Rectal smooth muscle tissue (tissue), 1 donor: ENCODE measurements around the gene ELMO1.

Source experiments
- H3K27ac ChIP-seq: one replicate; pipeline ENCODE4 v1.7.0; 2013; ENCODE audit warnings: low read depth, low read length, inconsistent platforms
- H3K27me3 ChIP-seq: one replicate; pipeline ENCODE4 v1.7.0; 2013; ENCODE audit warnings: low read length; ENCODE audit not compliant: control insufficient read depth, insufficient read depth
- H3K36me3 ChIP-seq: one replicate; pipeline ENCODE4 v1.7.0; 2013; ENCODE audit warnings: low read length; ENCODE audit not compliant: control insufficient read depth, insufficient read depth
- H3K4me1 ChIP-seq: one replicate; pipeline ENCODE4 v1.7.0; 2013; ENCODE audit warnings: low read length; ENCODE audit not compliant: control insufficient read depth, insufficient read depth
- H3K4me3 ChIP-seq: one replicate; pipeline ENCODE4 v1.7.0; 2013; ENCODE audit warnings: low read length
- H3K9ac ChIP-seq: one replicate; pipeline ENCODE4 v1.7.0; 2013; ENCODE audit warnings: low read length

The ELMO1 gene

DNA sequence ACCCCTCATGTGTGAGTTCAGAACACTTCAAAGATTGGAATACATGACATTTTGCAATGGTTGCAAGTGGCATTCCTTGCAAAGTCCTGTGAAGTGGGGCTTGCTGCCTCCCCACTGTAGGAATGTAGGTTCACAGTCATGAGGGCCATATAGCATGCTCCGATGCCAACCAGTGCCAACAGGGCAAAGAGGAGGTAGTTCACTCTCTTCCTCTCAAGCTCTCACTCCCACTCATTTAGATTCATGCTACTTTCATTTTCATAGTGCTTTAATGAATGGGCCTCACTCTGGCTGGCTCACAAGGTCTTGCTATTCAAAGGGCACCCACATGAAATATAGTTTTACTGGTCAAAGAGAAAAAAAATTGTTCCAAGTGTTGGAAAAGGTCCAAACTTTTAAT is 554.5 kb downstream of the ELMO1 start:
- Histone ChIP-seq H3K27me3 (no peaks in the 10 kb centered on the region), H3K9ac (no peak overlapping the region), H3K4me1 (no peaks in the 10 kb centered on the region), H3K36me3 (no peaks in the 10 kb centered on the region), H3K4me3 (no peak overlapping the region), H3K27ac (no peak overlapping the region)

DNA sequence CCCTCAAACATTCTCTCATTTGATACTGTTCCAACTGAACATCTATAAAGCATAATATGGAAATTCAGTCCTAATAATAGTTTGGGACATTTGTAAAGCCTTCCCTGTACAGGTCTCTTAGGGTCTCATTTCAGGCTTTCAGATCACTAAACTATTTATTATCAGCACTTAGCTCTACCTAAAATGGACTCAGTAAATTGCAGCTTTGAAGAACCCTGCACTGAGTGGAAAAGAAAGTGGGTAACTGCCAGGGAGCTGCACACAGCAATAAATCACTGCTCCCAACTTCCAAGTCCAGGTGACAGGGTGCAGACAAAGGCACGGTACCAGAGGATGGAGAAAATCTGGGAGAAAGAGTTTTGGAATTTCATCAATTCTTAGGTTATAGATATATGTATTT is 559.5 kb downstream of the ELMO1 start:
- no peaks in the 10 kb centered on the region for H3K4me1 ChIP-seq
- H3K27me3 ChIP-seq: no peaks in the 10 kb centered on the region
- no peak overlapping the region for H3K4me3 ChIP-seq
- H3K27ac ChIP-seq: no peak overlapping the region
- H3K9ac ChIP-seq: no peak overlapping the region
- no peaks in the 10 kb centered on the region for H3K36me3 ChIP-seq

DNA sequence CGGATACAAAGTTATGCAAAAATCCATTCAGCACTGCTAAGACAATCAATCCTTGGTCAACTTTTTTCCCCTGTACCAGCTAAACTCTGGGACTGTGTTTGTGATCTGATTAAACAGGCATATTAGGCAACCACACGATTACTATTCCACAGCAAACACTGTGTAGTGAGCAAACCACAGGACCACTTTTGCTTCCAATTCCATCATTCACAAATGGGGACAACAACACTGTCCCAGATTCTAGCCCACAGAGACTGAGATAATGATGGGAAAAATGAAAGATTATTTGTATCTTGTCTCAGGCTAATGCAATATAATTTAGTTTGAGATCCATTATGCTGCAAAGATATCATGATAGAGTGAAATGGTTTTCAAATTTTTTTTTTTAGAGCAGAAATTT is 560.7 kb downstream of the ELMO1 start:
- Histone ChIP-seq H3K9ac (no peak overlapping the region), H3K4me1 (no peaks in the 10 kb centered on the region), H3K36me3 (no peaks in the 10 kb centered on the region), H3K27ac (no peak overlapping the region), H3K27me3 (no peaks in the 10 kb centered on the region), H3K4me3 (no peak overlapping the region)

DNA sequence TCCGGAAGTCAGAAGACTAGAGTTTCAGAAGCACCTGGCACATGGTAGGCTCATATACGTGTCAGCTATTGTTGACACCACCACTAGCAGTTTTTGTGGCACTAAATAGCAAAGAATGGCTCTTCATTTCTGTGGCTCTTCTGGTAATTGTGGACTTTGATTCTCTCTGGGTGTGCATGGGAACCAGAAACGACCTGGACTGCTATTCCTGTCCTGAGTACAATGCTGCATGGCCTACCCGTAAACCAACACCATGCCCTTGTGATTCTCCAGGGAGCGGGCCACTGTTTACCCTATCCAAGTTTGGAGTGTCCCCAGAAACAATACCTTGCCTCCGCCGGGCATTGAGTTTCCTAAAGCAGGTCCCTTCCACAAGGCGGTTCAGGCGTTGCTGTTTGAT is 561.4 kb downstream of the ELMO1 start:
- Histone ChIP-seq H3K27me3 (no peaks in the 10 kb centered on the region), H3K9ac (no peak overlapping the region), H3K4me3 (no peak overlapping the region), H3K4me1 (no peaks in the 10 kb centered on the region), H3K27ac (no peak overlapping the region), H3K36me3 (no peaks in the 10 kb centered on the region)

DNA sequence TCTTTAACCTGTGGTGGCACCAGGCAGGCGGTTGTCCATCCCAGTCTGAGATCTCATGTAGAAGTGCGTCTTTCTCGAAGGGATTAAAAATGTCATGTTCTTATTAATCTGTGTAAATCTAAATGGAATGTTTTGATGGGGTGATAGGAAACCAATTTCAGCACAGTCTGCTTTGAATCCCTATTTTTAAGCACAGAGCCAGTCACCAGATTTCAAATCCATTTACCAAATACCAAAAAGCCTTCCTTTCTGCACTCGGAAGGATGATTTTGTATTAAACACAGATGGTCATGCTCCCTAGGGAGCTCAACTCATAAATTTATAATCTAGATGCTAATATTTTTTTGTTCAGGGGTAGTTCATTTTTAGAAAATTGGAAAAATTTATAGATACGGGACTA is 563.8 kb downstream of the ELMO1 start:
- Histone ChIP-seq H3K9ac (no peak overlapping the region), H3K4me1 (no peaks in the 10 kb centered on the region), H3K27ac (no peak overlapping the region), H3K27me3 (no peaks in the 10 kb centered on the region), H3K4me3 (no peak overlapping the region), H3K36me3 (no peaks in the 10 kb centered on the region)

DNA sequence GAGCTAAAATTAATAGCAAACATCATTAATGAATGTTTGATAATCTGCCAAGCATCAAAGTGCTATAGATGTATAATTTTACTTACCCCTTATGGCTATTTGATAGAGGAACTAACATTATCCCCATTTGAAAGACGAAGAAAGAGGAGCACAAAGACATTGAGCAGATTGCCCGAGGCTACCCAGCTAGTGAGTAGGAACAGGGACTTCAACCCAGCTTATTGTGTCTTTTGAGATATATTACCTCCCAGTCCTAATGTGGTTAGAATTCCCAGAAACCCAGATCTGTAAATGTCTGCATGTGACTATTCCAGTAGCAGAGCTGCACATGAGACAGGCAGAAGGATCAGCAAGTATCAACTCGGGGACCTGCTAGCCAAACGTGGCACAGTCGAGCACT is 564.3 kb downstream of the ELMO1 start:
- H3K27me3 ChIP-seq: no peaks in the 10 kb centered on the region
- no peaks in the 10 kb centered on the region for H3K4me1 ChIP-seq
- H3K4me3 ChIP-seq: no peak overlapping the region
- no peaks in the 10 kb centered on the region for H3K36me3 ChIP-seq
- no peak overlapping the region for H3K9ac ChIP-seq
- no peak overlapping the region for H3K27ac ChIP-seq

DNA sequence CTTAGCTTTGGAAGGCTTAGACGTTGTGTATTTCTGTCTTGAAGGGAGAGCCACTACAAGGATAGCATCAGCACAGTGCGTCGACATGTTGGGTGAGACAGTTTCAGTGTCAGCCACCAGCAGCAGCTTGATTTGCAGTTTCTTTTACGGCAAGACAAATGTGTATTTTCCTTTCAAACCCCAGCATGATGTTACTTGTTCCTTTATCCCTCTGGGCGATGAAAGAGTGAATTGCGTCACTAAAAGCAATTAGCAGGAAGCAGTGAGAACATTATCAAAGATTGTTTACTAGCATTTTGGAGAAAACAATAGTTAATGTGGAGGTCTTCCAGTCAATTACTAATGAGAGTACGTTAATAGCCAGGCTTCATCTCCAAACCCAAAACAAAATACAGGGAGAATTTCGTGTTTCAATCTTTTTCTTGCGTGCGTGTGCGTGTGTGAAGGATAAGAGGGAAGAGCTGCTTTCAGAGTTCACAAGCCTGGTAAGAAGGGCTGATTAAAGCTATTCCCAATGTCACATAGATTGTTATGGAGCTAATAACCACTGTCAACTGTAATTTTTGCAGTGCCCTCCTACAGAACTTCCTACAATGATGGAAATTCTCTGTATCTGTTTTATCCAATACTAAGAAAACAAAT is 567.3 kb downstream of the ELMO1 start:
- Histone ChIP-seq H3K27me3 (no peaks in the 10 kb centered on the region), H3K27ac (no peak overlapping the region), H3K4me1 (no peaks in the 10 kb centered on the region), H3K9ac (no peak overlapping the region), H3K36me3 (no peaks in the 10 kb centered on the region), H3K4me3 (no peak overlapping the region)

DNA sequence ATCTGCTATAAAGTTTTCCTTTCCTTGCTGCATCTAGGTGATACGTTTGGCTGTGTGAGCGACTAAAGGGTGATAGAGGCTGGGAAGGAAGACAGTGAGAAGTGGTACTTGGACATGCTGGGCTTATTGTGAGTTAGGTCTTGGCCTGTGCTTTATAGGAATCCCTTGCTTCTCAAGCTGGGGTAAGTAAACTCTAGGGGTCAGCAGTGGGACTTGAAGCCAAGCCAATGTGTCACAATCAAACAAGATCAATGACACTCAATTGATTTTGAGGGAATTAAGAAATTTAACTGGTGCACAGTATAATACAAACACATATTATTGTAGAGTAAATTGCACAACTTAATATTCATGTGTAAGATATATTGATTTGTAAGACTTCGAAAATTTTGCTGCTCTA is 568.6 kb downstream of the ELMO1 start:
- H3K27ac ChIP-seq: no peak overlapping the region
- no peaks in the 10 kb centered on the region for H3K4me1 ChIP-seq
- H3K36me3 ChIP-seq: no peaks in the 10 kb centered on the region
- no peak overlapping the region for H3K9ac ChIP-seq
- H3K4me3 ChIP-seq: no peak overlapping the region
- H3K27me3 ChIP-seq: no peaks in the 10 kb centered on the region

DNA sequence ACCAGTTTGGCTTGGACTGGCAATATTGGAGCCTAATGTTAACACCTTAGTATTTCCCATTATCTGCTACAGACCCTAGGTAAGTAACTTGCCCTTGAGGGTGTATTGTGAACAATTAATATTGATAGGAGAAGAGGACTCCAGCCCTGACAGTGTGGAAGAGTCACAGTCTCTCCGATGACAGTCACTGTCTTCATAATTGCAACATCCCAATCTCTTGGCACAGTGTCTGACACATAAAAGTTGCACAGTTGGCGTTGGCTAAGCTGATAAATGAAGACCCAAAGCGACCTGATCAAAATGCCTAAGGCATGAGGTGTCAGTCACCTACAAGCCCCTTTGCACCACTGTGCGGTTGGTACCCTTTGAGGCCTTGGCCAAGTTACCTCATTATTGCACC is 569.6 kb downstream of the ELMO1 start:
- no peaks in the 10 kb centered on the region for H3K4me1 ChIP-seq
- H3K9ac ChIP-seq: no peak overlapping the region
- H3K27ac ChIP-seq: no peak overlapping the region
- H3K36me3 ChIP-seq: no peaks in the 10 kb centered on the region
- no peaks in the 10 kb centered on the region for H3K27me3 ChIP-seq
- H3K4me3 ChIP-seq: no peak overlapping the region

DNA sequence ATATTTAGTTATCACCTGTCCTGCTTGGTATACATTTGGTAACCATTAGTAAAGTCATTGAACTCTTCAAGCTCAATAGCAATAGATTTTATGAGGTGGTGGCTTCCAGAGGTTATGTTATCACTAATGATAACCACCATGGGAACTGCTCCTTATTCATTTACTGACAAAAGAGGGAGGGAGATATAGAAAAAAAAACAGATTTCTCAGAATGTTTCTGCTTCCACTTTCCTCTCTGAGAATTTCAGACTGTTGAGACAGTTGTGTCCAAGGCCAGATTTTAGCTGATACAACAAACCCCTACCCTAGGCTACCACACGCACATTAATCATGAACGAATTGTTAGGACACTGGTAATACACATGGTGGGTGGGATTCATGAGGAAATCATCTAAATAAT is 570.4 kb downstream of the ELMO1 start:
- Histone ChIP-seq H3K4me1 (no peaks in the 10 kb centered on the region), H3K36me3 (no peaks in the 10 kb centered on the region)

DNA sequence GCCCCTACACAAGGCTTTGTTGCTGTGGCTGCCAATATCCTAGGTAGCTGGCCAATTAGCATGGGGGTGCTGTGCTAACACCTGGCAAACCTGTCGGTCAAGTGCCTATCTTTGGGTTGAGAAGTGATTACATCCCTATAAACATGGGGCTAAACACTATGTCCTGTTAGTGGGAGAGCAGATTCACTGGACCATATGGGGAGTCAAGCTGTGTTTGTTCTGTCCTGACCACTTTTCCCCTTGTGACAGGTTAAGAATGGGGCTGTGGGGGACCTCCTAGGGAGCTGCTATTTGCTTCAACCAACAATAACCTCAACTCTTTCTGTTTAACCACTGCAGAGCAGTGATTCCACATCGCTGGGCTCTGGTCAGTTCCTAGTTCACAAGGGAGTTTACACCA is 572.9 kb downstream of the ELMO1 start:
- Histone ChIP-seq H3K27me3 (no peaks in the 10 kb centered on the region), H3K36me3 (no peaks in the 10 kb centered on the region), H3K4me3 (no peak overlapping the region), H3K27ac (no peak overlapping the region), H3K9ac (no peak overlapping the region), H3K4me1 (no peaks in the 10 kb centered on the region)

More for the DNA sequence above, 570.4 kb downstream of the ELMO1 start:
- Histone ChIP-seq H3K9ac (no peak overlapping the region), H3K27ac (no peak overlapping the region), H3K4me3 (no peak overlapping the region), H3K27me3 (no peaks in the 10 kb centered on the region)

DNA sequence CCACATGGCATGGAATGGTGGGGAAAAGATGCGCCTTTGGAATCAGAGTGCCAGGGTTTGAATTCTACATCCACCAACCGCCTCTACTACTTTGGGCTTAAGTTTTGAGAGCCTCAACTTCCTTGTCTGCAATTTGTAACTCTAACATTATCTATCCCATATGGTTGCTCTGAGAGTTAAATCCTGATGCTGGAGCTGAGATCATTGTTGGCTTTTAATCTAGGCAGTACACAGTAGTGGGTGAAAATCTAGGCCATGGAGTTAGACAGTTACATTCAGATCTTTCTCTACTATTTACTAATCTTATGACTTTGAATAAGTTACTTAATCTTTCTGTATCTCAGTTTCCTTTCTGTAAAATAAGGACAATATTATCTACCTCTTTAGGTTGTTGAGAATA is 574.6 kb downstream of the ELMO1 start:
- H3K36me3 ChIP-seq: no peaks in the 10 kb centered on the region
- no peak overlapping the region for H3K27ac ChIP-seq
- no peaks in the 10 kb centered on the region for H3K27me3 ChIP-seq
- no peak overlapping the region for H3K9ac ChIP-seq
- H3K4me1 ChIP-seq: no peaks in the 10 kb centered on the region
- no peak overlapping the region for H3K4me3 ChIP-seq

DNA sequence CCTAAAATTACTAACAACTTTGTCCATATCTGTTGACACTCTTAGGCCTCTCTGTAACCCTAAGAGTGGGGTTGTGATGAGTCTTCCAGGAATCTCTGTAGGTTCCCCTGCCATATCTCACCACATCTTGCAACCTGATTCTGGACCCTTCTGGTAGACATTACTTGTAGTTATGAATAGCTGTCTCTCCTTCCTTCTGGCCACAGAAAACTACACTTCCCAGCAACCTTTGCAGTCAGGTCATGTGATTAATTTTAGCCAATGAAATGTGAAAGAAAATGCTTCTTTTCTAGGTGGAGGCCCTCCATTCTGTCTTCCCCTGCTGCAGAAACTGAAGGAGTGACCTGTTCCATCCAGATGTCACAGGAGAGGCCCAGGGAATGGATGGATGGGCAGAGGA is 576.8 kb downstream of the ELMO1 start:
- no peaks in the 10 kb centered on the region for H3K36me3 ChIP-seq
- H3K27me3 ChIP-seq: no peaks in the 10 kb centered on the region
- H3K4me1 ChIP-seq: no peaks in the 10 kb centered on the region
- no peak overlapping the region for H3K4me3 ChIP-seq
- H3K9ac ChIP-seq: no peak overlapping the region
- H3K27ac ChIP-seq: no peak overlapping the region
